ENCODE measurements around the gene FCRL4. TPM values are rescaled to one million over a fixed set of nuclear protein-coding genes. Genes with fewer than 3 reads are reported as not detected.

Gene FCRL4
- total and polyA plus RNA-seq, 2 donors (not counting 3 experiments of a cell fraction or from before 2014, with no cell fraction given): not detected

GRCh38 chr1:157580828-157581210 lies 17.1 kb downstream of the FCRL4 start:
- H3K36me3 ChIP-seq (ENCODE audit: control insufficient read depth in 2 of 2, extremely low read depth in 1 of 2, insufficient read depth in 2 of 2, low read length in 2 of 2): no peaks in the 10 kb centered on the region
- H3K4me2 ChIP-seq (ENCODE audit: insufficient read depth, low read length): no peak overlapping the region
- H2AFZ ChIP-seq (ENCODE audit: low read depth, low read length): no peak overlapping the region
- intact Hi-C loops (cut with micrococcal nuclease): loop anchor here (1.0 to 5.0 kb wide), 4 partner anchors 110 to 1491 kb away; no protein-coding TSS in a partner anchor
- POLR2A ChIA-PET: no interaction called here
- no TSS peak for BruUV-seq (replicated peaks)
- H3K27me3 ChIP-seq (ENCODE audit: control insufficient read depth in 2 of 2, insufficient read depth in 2 of 2, low read length in 2 of 2): peaks cover 0 to 2% of the 10 kb centered on the region in 2 experiments
- H4K20me1 ChIP-seq (replicated peaks; ENCODE audit: control insufficient read depth, extremely low read depth, insufficient read depth, low read length): no peaks in the 10 kb centered on the region
- no peaks in the 10 kb centered on the region for H3K9me1 ChIP-seq (replicated peaks; ENCODE audit: control insufficient read depth, extremely low read depth, insufficient read depth, low read length)
- CTCF ChIA-PET: interaction anchor here (0.6 to 6.9 kb wide), 55 partner anchors 8 to 1419 kb away, joined by 3 to 311 read pairs (median 4); partner anchors contain the start of gene FCRL4
- no peaks in the 10 kb centered on the region for H3K9me3 ChIP-seq (replicated peaks; ENCODE audit: control insufficient read depth, insufficient read depth, low read length)
- TF ChIP-seq POLR2A (IDR thresholded peaks at IDR 0.05; ENCODE audit: low read depth, low read length) (no peak), EZH2 (IDR thresholded peaks at IDR 0.05; ENCODE audit: borderline replicate concordance, low read depth, low read length, severe bottlenecking) (no peak), JUN (IDR thresholded peaks at IDR 0.05; ENCODE audit: borderline replicate concordance, insufficient read depth, insufficient read length, low read depth) (no peak), POLR2AphosphoS5 (IDR thresholded peaks at IDR 0.05; ENCODE audit: insufficient read depth, low read depth, low read length) (no peak), GATA2 (IDR thresholded peaks at IDR 0.05; ENCODE audit: insufficient read depth, insufficient read length, low read depth, low read length) (no peak), MYC (IDR thresholded peaks at IDR 0.05; ENCODE audit: low read depth, low read length) (no peak), FOS (IDR thresholded peaks at IDR 0.05; ENCODE audit: borderline replicate concordance, insufficient read depth, low read length) (no peak), MAX (IDR thresholded peaks at IDR 0.05; ENCODE audit: insufficient read depth, insufficient read length) (no peak), CTCF (IDR thresholded peaks at IDR 0.05; ENCODE audit: extremely low read depth in 1 of 2, insufficient read depth in 1 of 2, low read depth in 1 of 2, low read length in 2 of 2) (no peak)
- FAIRE-seq (no peak), DNase-seq (ENCODE audit: low read depth, low spot score) (no peak)
- dilution Hi-C loops (cut with MboI; ENCODE audit: extremely low pct_ligation_motif_present, low sequenced_read_pairs): no loop called here
- no peak overlapping the region for H3K27ac ChIP-seq (ENCODE audit: insufficient read depth, low read depth, low read length)
- no peak overlapping the region for H3K4me3 ChIP-seq (replicated peaks in 1 of 3; ENCODE audit: insufficient read depth in 1 of 3, low read depth in 1 of 3, low read length in 3 of 3)
- no peak overlapping the region for H3K9ac ChIP-seq (replicated peaks; ENCODE audit: extremely low read depth, insufficient read depth, low read length)
- H3K4me1 ChIP-seq (ENCODE audit: control insufficient read depth, extremely low read depth, insufficient read depth, low read length): no peaks in the 10 kb centered on the region
- no peaks in the 10 kb centered on the region for H3K79me2 ChIP-seq (ENCODE audit: control insufficient read depth, insufficient read depth, low read length)
